HAP-1 (cell line): Measurements from ENCODE around the gene ACSM6.
A peak's percentile ranks its signal among the peaks of the same experiment; 100 is the strongest.
"Not testable (repeated sequence)": the region's sequence is repeated elsewhere in the genome, so short reads cannot be mapped to it uniquely, and the experiment has no call there.

Experiments used
- DNase-seq, 2 experiments: peaks; one replicate each; pipeline ENCODE4 v3.0.0-alpha.2; 2016 to 2020; ENCODE audit warnings: low spot score in 2 of 2
- H3K27me3 ChIP-seq: fragments of 250-450 bp; sonication (Bioruptor Pico); 2 replicates; pipeline ENCODE4 v1.5.1; 2020; ENCODE audit warnings: low read depth, mild to moderate bottlenecking, moderate library complexity
- H3K36me3 ChIP-seq: fragments of 250-450 bp; sonication (Bioruptor Pico); replicated peaks from 2 replicates; pipeline ENCODE4 v1.5.1; 2020; ENCODE audit warnings: mild to moderate bottlenecking
- H3K4me1 ChIP-seq: fragments of 250-450 bp; sonication (Bioruptor Pico); 2 replicates; pipeline ENCODE4 v1.5.1; 2020; ENCODE audit warnings: mild to moderate bottlenecking
- H3K4me3 ChIP-seq: fragments of 250-450 bp; sonication (Bioruptor Pico); 2 replicates; pipeline ENCODE4 v1.5.1; 2020; ENCODE audit warnings: mild to moderate bottlenecking, moderate library complexity
- H3K9me3 ChIP-seq: fragments of 250-450 bp; sonication (Bioruptor Pico); 2 replicates; pipeline ENCODE4 v1.5.1; 2020; ENCODE audit warnings: mild to moderate bottlenecking, moderate library complexity
- in situ Hi-C: fragments of 300-500 bp; cut with MboI; formaldehyde crosslinking; loops from 3 replicates; pipeline ENCODE4 v1.14.3; 2020; ENCODE audit warnings: low sequenced_read_pairs, inconsistent platforms, mixed read lengths

The ACSM6 gene

GRCh38 chr10:95229724-95230627 lies 35.9 kb downstream of the ACSM6 start:
- Histone ChIP-seq H3K36me3 (0 out of 2 replicates have a peak, but pooled peaks cover 2% of the 10 kb centered on the region), H3K9me3 (peaks cover 9% of the 10 kb centered on the region; the same call in 1 of the 2 replicates), H3K27me3 (no peaks in the 10 kb centered on the region), H3K4me3 (no peak overlapping the region), H3K4me1 (peaks cover 11% of the 10 kb centered on the region)
- DNase-seq: peak; percentile 66 to 80
- in situ Hi-C loops: no loop called here

- H3K4me1 ChIP-seq: peaks cover 11% of the 10 kb centered on the region
- H3K4me3 ChIP-seq, DNase-seq, H3K36me3 ChIP-seq, H3K9me3 ChIP-seq, in situ Hi-C loops, H3K27me3 ChIP-seq: not testable (repeated sequence)
Observed at GRCh38 chr10:95230677-95231586, 36.9 kb downstream of the ACSM6 start.

GRCh38 chr10:95233377-95234034 lies 39.5 kb downstream of the ACSM6 start:
- DNase-seq: no peak
- Histone ChIP-seq H3K4me3 (no peak overlapping the region), H3K27me3 (no peaks in the 10 kb centered on the region), H3K4me1 (peaks cover 11% of the 10 kb centered on the region), H3K9me3 (peaks cover 9% of the 10 kb centered on the region; the same call in 1 of the 2 replicates), H3K36me3 (peaks cover 8% of the 10 kb centered on the region; the same call in 1 of the 2 replicates)
- in situ Hi-C loops: no loop called here

- H3K4me3 ChIP-seq: no peak overlapping the region
- no peak for DNase-seq
- H3K36me3 ChIP-seq: peaks cover 11% of the 10 kb centered on the region; the same call in 1 of the 2 replicates
- no peaks in the 10 kb centered on the region for H3K27me3 ChIP-seq
- in situ Hi-C loops: no loop called here
- H3K9me3 ChIP-seq: peaks cover 5% of the 10 kb centered on the region; the same call in 1 of the 2 replicates
- H3K4me1 ChIP-seq: peaks cover 5% of the 10 kb centered on the region
Observed at GRCh38 chr10:95234951-95235350, 40.9 kb downstream of the ACSM6 start.

GRCh38 chr10:95235676-95236067 lies 41.6 kb downstream of the ACSM6 start:
- DNase-seq: no peak
- Histone ChIP-seq H3K27me3 (no peaks in the 10 kb centered on the region), H3K9me3 (no peaks in the 10 kb centered on the region; the same call in 1 of the 2 replicates), H3K4me1 (peaks cover under 1% of the 10 kb centered on the region; the same call in 1 of the 2 replicates), H3K36me3 (peaks cover 14% of the 10 kb centered on the region; the same call in 1 of the 2 replicates), H3K4me3 (no peak overlapping the region)
- in situ Hi-C loops: no loop called here

- H3K27me3 ChIP-seq: no peaks in the 10 kb centered on the region
- in situ Hi-C loops: no loop called here
- no peaks in the 10 kb centered on the region for H3K4me1 ChIP-seq
- no peaks in the 10 kb centered on the region for H3K9me3 ChIP-seq
- no peak overlapping the region for H3K4me3 ChIP-seq
- no peak for DNase-seq
- peaks cover 14% of the 10 kb centered on the region; the same call in 1 of the 2 replicates for H3K36me3 ChIP-seq
Observed at GRCh38 chr10:95236068-95236903, 42.2 kb downstream of the ACSM6 start.

- no peaks in the 10 kb centered on the region for H3K4me1 ChIP-seq
- H3K27me3 ChIP-seq: no peaks in the 10 kb centered on the region
- H3K9me3 ChIP-seq: no peaks in the 10 kb centered on the region
- H3K36me3 ChIP-seq: peaks cover 14% of the 10 kb centered on the region
- DNase-seq: no peak
- in situ Hi-C loops: no loop called here
- no peak overlapping the region for H3K4me3 ChIP-seq
Observed at GRCh38 chr10:95237376-95238170, 43.5 kb downstream of the ACSM6 start.

- in situ Hi-C loops, H3K4me3 ChIP-seq, H3K27me3 ChIP-seq, H3K4me1 ChIP-seq, DNase-seq, H3K9me3 ChIP-seq: not testable (repeated sequence)
- peaks cover 12% of the 10 kb centered on the region for H3K36me3 ChIP-seq
Observed at GRCh38 chr10:95240096-95240495, 46.1 kb downstream of the ACSM6 start.

- Histone ChIP-seq H3K4me1 (no peaks in the 10 kb centered on the region), H3K9me3 (no peaks in the 10 kb centered on the region), H3K36me3 (peaks cover 16% of the 10 kb centered on the region), H3K27me3 (no peaks in the 10 kb centered on the region), H3K4me3 (no peak overlapping the region)
- DNase-seq: no peak
- in situ Hi-C loops: no loop called here
Observed at GRCh38 chr10:95240811-95241210, 46.8 kb downstream of the ACSM6 start.

- in situ Hi-C loops: no loop called here
- Histone ChIP-seq H3K4me3 (no peak overlapping the region), H3K36me3 (peaks cover 21% of the 10 kb centered on the region)
Observed at GRCh38 chr10:95241533-95241932, 47.5 kb downstream of the ACSM6 start.

GRCh38 chr10:95242581-95243317 lies 48.7 kb downstream of the ACSM6 start:
- peak; percentile 22 to 52 for DNase-seq
- Histone ChIP-seq H3K27me3 (no peaks in the 10 kb centered on the region), H3K4me3 (no peak overlapping the region), H3K9me3 (no peaks in the 10 kb centered on the region), H3K36me3 (peaks cover 26% of the 10 kb centered on the region), H3K4me1 (no peaks in the 10 kb centered on the region)
- in situ Hi-C loops: no loop called here

More at GRCh38 chr10:95241533-95241932, 47.5 kb downstream of the ACSM6 start:
- no peak for DNase-seq
- Histone ChIP-seq H3K9me3 (no peaks in the 10 kb centered on the region), H3K4me1 (no peaks in the 10 kb centered on the region), H3K27me3 (no peaks in the 10 kb centered on the region)

- in situ Hi-C loops: no loop called here
- Histone ChIP-seq H3K9me3 (no peaks in the 10 kb centered on the region), H3K27me3 (no peaks in the 10 kb centered on the region), H3K4me3 (no peak overlapping the region), H3K4me1 (no peaks in the 10 kb centered on the region), H3K36me3 (peaks cover 23% of the 10 kb centered on the region)
- DNase-seq: no peak
Observed at GRCh38 chr10:95243318-95243617, 49.2 kb downstream of the ACSM6 start.
